PC-9 (cell line): ENCODE results near the gene MGAT3. TPM values are rescaled to one million over a fixed set of nuclear protein-coding genes. Genes with fewer than 3 reads are reported as not detected.

Experiments
- BruUV-seq: library from RNA; stranded (reverse); fragments of 400-500 nt; replicated peaks from 2 replicates; lab custom pipeline; 2021; lab: Mats Ljungman, UMichigan
- CTCF ChIA-PET: fragments of 300-600 bp; sonication (Branson Sonifier 250); formaldehyde crosslinking; loops from one replicate; lab custom pipeline; 2022; ENCODE audit warnings: antibody characterized with exemption; lab: Charles Lee
- POLR2A ChIA-PET: fragments of 300-600 bp; sonication (Branson Sonifier 250); formaldehyde crosslinking; loops from one replicate; lab custom pipeline; 2022; ENCODE audit warnings: antibody characterized with exemption; ENCODE audit not compliant: unreplicated experiment; lab: Charles Lee
- DNase-seq, 2 experiments: peaks; one replicate each; pipeline versions ENCODE4 v3.0.0 to v3.0.0-alpha.2; 2015 to 2022; ENCODE audit warnings: mixed read lengths in 1 of 2
- H2AFZ ChIP-seq: fragments of 200-600 bp; sonication (generic); 2 replicates; pipeline ENCODE4 v1.8.1; 2017; ENCODE audit warnings: antibody characterized with exemption
- H3F3A ChIP-seq: fragments of 200-600 bp; sonication (generic); 2 replicates; pipeline ENCODE4 v1.8.1; 2017; ENCODE audit warnings: antibody characterized with exemption, mild to moderate bottlenecking, low read depth; ENCODE audit not compliant: insufficient read depth
- H3K27ac ChIP-seq: fragments of 200-600 bp; sonication (generic); 2 replicates; pipeline ENCODE4 v1.6.1; 2016; ENCODE audit warnings: mixed run types
- H3K27me3 ChIP-seq: fragments of 200-600 bp; sonication (generic); 2 replicates; pipeline ENCODE4 v1.6.1; 2016; ENCODE audit warnings: low read depth, mixed run types; ENCODE audit not compliant: insufficient read depth
- H3K36me3 ChIP-seq: fragments of 200-600 bp; sonication (generic); 2 replicates; pipeline ENCODE4 v1.6.1; 2016; ENCODE audit warnings: low read depth, mixed run types
- H3K4me1 ChIP-seq: fragments of 200-600 bp; sonication (generic); replicated peaks from 2 replicates; pipeline ENCODE4 v1.6.1; 2016; ENCODE audit warnings: mixed run types; ENCODE audit not compliant: insufficient read depth
- H3K4me2 ChIP-seq: fragments of 200-600 bp; sonication (generic); 2 replicates; pipeline ENCODE4 v1.6.1; 2017; ENCODE audit warnings: mixed run types
- H3K4me3 ChIP-seq: fragments of 200-600 bp; sonication (generic); 2 replicates; pipeline ENCODE4 v1.6.1; 2016; ENCODE audit warnings: mixed run types
- H3K79me2 ChIP-seq: fragments of 200-600 bp; sonication (generic); 2 replicates; pipeline ENCODE4 v1.6.1; 2017; ENCODE audit warnings: low read depth, mixed run types
- H3K9me2 ChIP-seq: fragments of 200-600 bp; sonication (generic); 2 replicates; pipeline ENCODE4 v1.8.1; 2017; ENCODE audit warnings: mild to moderate bottlenecking; ENCODE audit not compliant: insufficient read depth
- H3K9me3 ChIP-seq: fragments of 200-600 bp; sonication (generic); 2 replicates; pipeline ENCODE4 v1.8.1; 2016; ENCODE audit warnings: low read depth; ENCODE audit not compliant: insufficient read depth
- H4K20me1 ChIP-seq: fragments of 200-600 bp; sonication (generic); 2 replicates; pipeline ENCODE4 v1.8.1; 2017; ENCODE audit not compliant: insufficient read depth
- CTCF ChIP-seq: fragments of 200-600 bp; sonication (generic); conservative IDR thresholded peaks from 2 replicates; pipeline ENCODE4 v1.6.1; 2017; ENCODE audit warnings: mixed run types, antibody characterized with exemption, mild to moderate bottlenecking, moderate library complexity
- EZH2 ChIP-seq: fragments of 200-600 bp; sonication (generic); IDR thresholded peaks from 2 replicates; pipeline ENCODE4 v1.8.0; 2017; ENCODE audit warnings: antibody characterized with exemption, low read depth
- intact Hi-C: fragments of 100-400 bp; cut with micrococcal nuclease; formaldehyde crosslinking; loops from one replicate; pipeline ENCODE4 v1.10.0; 2022; ENCODE audit not compliant: unreplicated experiment
- total RNA-seq: library from RNA; stranded (reverse); gene quantifications from 2 replicates; pipeline ENCODE4 v1.2.3, GENCODE V29; 2021

The MGAT3 gene
- total RNA-seq, 1 experiment from 2014 or later: not detected

- H3K4me1 ChIP-seq: peaks cover 12% of the 10 kb centered on the region; the same call in 1 of the 2 replicates
- H3K79me2 ChIP-seq: no peaks in the 10 kb centered on the region
- peaks cover 23% of the 10 kb centered on the region for H3K27me3 ChIP-seq
- intact Hi-C loops: no loop called here
- TF ChIP-seq EZH2 (no peak), CTCF (no peak)
- H3K9me2 ChIP-seq: no peaks in the 10 kb centered on the region
- CTCF ChIA-PET: interaction anchor here (1.2 kb wide), 1 partner anchor 41 kb away, joined by 4 read pairs; no protein-coding TSS in a partner anchor
- H2AFZ ChIP-seq: no peak overlapping the region
- no peaks in the 10 kb centered on the region for H3K36me3 ChIP-seq
- no peaks in the 10 kb centered on the region for H3K9me3 ChIP-seq
- no peak overlapping the region for H3K4me3 ChIP-seq
- BruUV-seq: no TSS peak
- H4K20me1 ChIP-seq: peaks cover 4% of the 10 kb centered on the region; the same call in 1 of the 2 replicates
- H3K27ac ChIP-seq: no peak overlapping the region
- POLR2A ChIA-PET: no interaction called here
- no peak for DNase-seq
- no peaks in the 10 kb centered on the region; the same call in 1 of the 2 replicates for H3F3A ChIP-seq
- H3K4me2 ChIP-seq: no peak overlapping the region
These were observed 20.7 kb downstream of the MGAT3 start for GRCh38 chr22:39477542-39477941.

- H3K79me2 ChIP-seq: no peaks in the 10 kb centered on the region
- ChIA-PET CTCF (interaction anchor here (1.2 kb wide), 1 partner anchor 41 kb away, joined by 4 read pairs; no protein-coding TSS in a partner anchor), POLR2A (interaction anchor here (0.6 kb wide), 2 partner anchors 264 to 561 kb away, joined by 3 read pairs; no protein-coding TSS in a partner anchor)
- intact Hi-C loops: no loop called here
- no peak for TF ChIP-seq CTCF
- TF ChIP-seq EZH2: no peak
- H3K4me2 ChIP-seq: no peak overlapping the region
- H3K9me2 ChIP-seq: no peaks in the 10 kb centered on the region
- peak; percentile 63 to 76 for DNase-seq
- H3K27ac ChIP-seq: no peak overlapping the region
- no peaks in the 10 kb centered on the region; the same call in 1 of the 2 replicates for H3F3A ChIP-seq
- no peak overlapping the region for H3K4me3 ChIP-seq
- no TSS peak for BruUV-seq
- H3K36me3 ChIP-seq: no peaks in the 10 kb centered on the region
- no peaks in the 10 kb centered on the region for H3K9me3 ChIP-seq
- H3K27me3 ChIP-seq: peaks cover 23% of the 10 kb centered on the region
- H4K20me1 ChIP-seq: peaks cover 4% of the 10 kb centered on the region; the same call in 1 of the 2 replicates
- H3K4me1 ChIP-seq: 0 out of 2 replicates have a peak, but pooled peaks cover 9% of the 10 kb centered on the region
- no peak overlapping the region for H2AFZ ChIP-seq
These were observed 21.6 kb downstream of the MGAT3 start for GRCh38 chr22:39478441-39478850.

- H3K4me3 ChIP-seq: no peak overlapping the region
- H3K4me2 ChIP-seq: no peak overlapping the region
- H2AFZ ChIP-seq: no peak overlapping the region
- POLR2A ChIA-PET: no interaction called here
- DNase-seq: no peak
- intact Hi-C loops: no loop called here
- CTCF ChIA-PET: no interaction called here
- H3K36me3 ChIP-seq: no peaks in the 10 kb centered on the region
- no peak for TF ChIP-seq EZH2
- TF ChIP-seq CTCF: no peak
- H3F3A ChIP-seq: no peaks in the 10 kb centered on the region; the same call in 1 of the 2 replicates
- no TSS peak for BruUV-seq
- 0 out of 2 replicates have a peak, but pooled peaks cover 6% of the 10 kb centered on the region for H3K4me1 ChIP-seq
- H3K9me3 ChIP-seq: no peaks in the 10 kb centered on the region
- H4K20me1 ChIP-seq: peaks cover 4% of the 10 kb centered on the region; the same call in 1 of the 2 replicates
- no peaks in the 10 kb centered on the region for H3K9me2 ChIP-seq
- no peak overlapping the region for H3K27ac ChIP-seq
- peaks cover 31% of the 10 kb centered on the region for H3K27me3 ChIP-seq
- H3K79me2 ChIP-seq: no peaks in the 10 kb centered on the region
These were observed 22.4 kb downstream of the MGAT3 start for GRCh38 chr22:39479254-39479653.
